Measurements from ENCODE around the gene COL25A1.
A peak's percentile ranks its signal among the peaks of the same experiment; 100 is the strongest.

Gene COL25A1

GRCh38 chr4:108839333-108839732 lies 463.1 kb downstream of the COL25A1 start:
- DNase-seq, result no peak

GRCh38 chr4:108838451-108838850 lies 464.0 kb downstream of the COL25A1 start:
- no peak for DNase-seq

- peak; percentile 39 for DNase-seq
Measured at GRCh38 chr4:108834835-108835384, 467.5 kb downstream of the COL25A1 start.

GRCh38 chr4:108834166-108834834 lies 468.2 kb downstream of the COL25A1 start:
- no peak for DNase-seq

GRCh38 chr4:108833046-108833445 lies 469.4 kb downstream of the COL25A1 start:
- DNase-seq, result no peak

GRCh38 chr4:108831886-108832285 lies 470.6 kb downstream of the COL25A1 start:
- DNase-seq, result no peak

- no peak for DNase-seq
Measured at GRCh38 chr4:108831291-108831690, 471.2 kb downstream of the COL25A1 start.

- DNase-seq, result peak; percentile 16
Measured at GRCh38 chr4:108830509-108831244, 471.8 kb downstream of the COL25A1 start.

GRCh38 chr4:108829966-108830492 lies 472.4 kb downstream of the COL25A1 start:
- DNase-seq, result no peak

GRCh38 chr4:108828620-108829019 lies 473.8 kb downstream of the COL25A1 start:
- no peak for DNase-seq

GRCh38 chr4:108825737-108826136 lies 476.7 kb downstream of the COL25A1 start:
- no peak for DNase-seq

GRCh38 chr4:108821351-108821930 lies 481.0 kb downstream of the COL25A1 start:
- no peak for DNase-seq

GRCh38 chr4:108820492-108821350 lies 481.7 kb downstream of the COL25A1 start:
- DNase-seq, result no peak

- DNase-seq, result no peak
Measured at GRCh38 chr4:108814326-108814725, 488.1 kb downstream of the COL25A1 start.

- no peak for DNase-seq
Measured at GRCh38 chr4:108813261-108813660, 489.2 kb downstream of the COL25A1 start.

GRCh38 chr4:108811486-108811885 lies 491.0 kb downstream of the COL25A1 start:
- DNase-seq, result no peak

GRCh38 chr4:108810087-108810486 lies 492.4 kb downstream of the COL25A1 start:
- no peak for DNase-seq

GRCh38 chr4:108804648-108805273 lies 497.7 kb downstream of the COL25A1 start:
- DNase-seq, result no peak

- no peak for DNase-seq
Measured at GRCh38 chr4:108799306-108799705, 503.2 kb downstream of the COL25A1 start.

- DNase-seq, result no peak
Measured at GRCh38 chr4:108796173-108796572, 506.3 kb downstream of the COL25A1 start.

GRCh38 chr4:108795733-108796132 lies 506.7 kb downstream of the COL25A1 start:
- no peak for DNase-seq

GRCh38 chr4:108794136-108794535 lies 508.3 kb downstream of the COL25A1 start:
- no peak for DNase-seq

All from hematopoietic multipotent progenitor cell treated with erythropoietin and hydrocortisone succinate and interleukin-3 and kit ligand, for 8 days (in vitro differentiated cells).